GM18517 (cell line): ENCODE data around the gene ANKRD45.
"Not testable (repeated sequence)": the region's sequence is repeated elsewhere in the genome, so short reads cannot be mapped to it uniquely, and the experiment has no call there.

Experiments
- ATAC-seq: cut with Tn5 transposase; IDR thresholded peaks from one replicate; pipeline ENCODE4 v1.9.1; 2021; ENCODE audit warnings: mild to moderate bottlenecking, moderate library complexity; ENCODE audit not compliant: unreplicated experiment

Gene ANKRD45, protein sequence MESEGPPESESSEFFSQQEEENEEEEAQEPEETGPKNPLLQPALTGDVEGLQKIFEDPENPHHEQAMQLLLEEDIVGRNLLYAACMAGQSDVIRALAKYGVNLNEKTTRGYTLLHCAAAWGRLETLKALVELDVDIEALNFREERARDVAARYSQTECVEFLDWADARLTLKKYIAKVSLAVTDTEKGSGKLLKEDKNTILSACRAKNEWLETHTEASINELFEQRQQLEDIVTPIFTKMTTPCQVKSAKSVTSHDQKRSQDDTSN

GRCh38 chr1:173669491-173669941 lies at the start of gene ANKRD45:
ANKRD45 (minus strand) TSS chr1:173669851; CDS start chr1:173659418, 10,433 bp downstream.
- ATAC-seq = no peak

- no peak for ATAC-seq
Observed at GRCh38 chr1:173717238-173717637, 47.6 kb upstream of the ANKRD45 start.

GRCh38 chr1:173715538-173715844 lies 45.8 kb upstream of the ANKRD45 start:
- no peak for ATAC-seq

DNA sequence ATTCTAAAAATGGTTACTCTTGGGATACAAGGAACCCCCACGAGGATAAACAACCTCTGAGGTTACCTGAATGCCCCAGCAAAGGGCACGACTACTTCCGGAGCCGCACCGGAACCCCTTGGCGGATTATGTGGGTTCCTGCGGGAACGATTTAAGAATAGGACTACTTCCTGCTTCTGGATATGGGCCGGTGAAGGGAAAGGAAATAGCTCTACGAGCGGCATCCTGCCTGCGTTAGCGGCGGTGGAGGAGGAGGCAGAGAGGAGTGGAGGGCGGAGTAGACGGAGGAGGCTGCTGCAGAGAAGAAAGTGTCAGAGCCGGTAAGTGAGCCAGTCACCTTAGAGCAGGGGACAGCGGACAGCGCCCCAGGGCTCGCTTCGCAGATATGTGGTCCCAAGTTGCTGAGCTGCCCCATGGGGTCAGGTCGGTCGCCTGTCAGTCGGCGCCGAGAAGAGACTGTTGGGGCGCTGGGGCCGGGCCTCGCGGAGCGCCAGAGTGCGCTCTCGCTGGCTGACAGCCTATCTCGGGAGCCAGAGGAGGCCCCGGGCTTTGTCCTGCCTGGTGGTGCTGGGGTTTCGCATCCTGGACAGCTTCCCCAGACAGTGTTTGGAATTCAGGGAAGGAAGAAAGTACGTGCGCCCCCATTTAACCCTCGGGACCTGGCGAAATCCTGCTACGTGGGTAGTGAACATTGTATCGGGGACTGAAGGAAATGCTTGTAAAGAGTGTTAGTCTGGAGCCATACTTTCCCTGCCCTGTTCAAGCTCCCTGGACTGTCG lies 45.3 kb upstream of the ANKRD45 start, which contains the start of gene KLHL20:
KLHL20 (plus strand) TSS at position 223 of the 779 bp plus-strand sequence. CDS start 1,063 bp downstream, outside the sequence.
- ATAC-seq = peak; percentile 96

GRCh38 chr1:173714441-173714758 lies 44.7 kb upstream of the ANKRD45 start:
- ATAC-seq = no peak

DNA sequence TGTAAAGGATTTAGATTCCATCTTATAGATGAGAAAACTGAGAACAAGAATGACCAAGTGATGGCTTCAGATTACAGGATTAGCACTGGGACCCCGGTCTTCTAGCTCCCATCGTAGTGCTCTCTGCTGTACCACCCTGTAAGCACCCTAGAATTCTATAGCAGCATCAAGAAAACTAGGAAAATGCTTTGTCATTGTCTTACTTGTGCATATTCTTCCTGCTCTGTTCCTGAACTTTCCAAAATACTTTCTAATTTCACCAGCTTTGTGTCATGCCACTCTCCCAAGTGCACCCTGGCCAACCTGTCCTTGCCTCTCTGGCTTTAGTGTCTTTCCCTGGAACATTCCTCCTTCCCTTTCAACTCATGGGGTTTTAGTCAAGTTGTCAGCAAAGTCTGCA lies 39.1 kb upstream of the ANKRD45 start:
- no peak for ATAC-seq

- ATAC-seq = no peak
Observed at GRCh38 chr1:173705117-173705516, 35.5 kb upstream of the ANKRD45 start.

GRCh38 chr1:173702736-173703135 lies 33.1 kb upstream of the ANKRD45 start:
- no peak for ATAC-seq

- ATAC-seq = not testable (repeated sequence)
Observed at GRCh38 chr1:173701299-173701698, 31.6 kb upstream of the ANKRD45 start.

GRCh38 chr1:173693238-173693637 lies 23.6 kb upstream of the ANKRD45 start:
- no peak for ATAC-seq

- no peak for ATAC-seq
Observed at GRCh38 chr1:173688300-173688699, 18.6 kb upstream of the ANKRD45 start.

DNA sequence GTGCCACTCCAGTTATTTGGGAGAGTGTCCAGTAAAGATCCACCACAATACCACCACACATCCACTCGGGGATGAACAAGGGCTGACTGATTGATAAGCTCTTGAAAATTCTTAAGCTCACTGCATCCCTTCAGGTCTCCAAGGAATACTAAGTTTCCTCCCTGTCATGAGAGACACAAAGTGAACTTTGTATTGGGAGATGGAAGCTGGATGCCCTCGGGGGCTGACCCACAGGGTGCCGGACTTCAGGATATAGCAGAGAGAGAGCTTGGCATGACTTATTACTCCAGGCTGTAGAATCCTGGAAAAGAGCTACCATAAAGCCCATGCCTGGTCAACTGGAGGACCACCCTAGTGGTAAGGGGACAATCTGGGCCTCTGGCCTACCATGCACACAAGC lies 15.5 kb upstream of the ANKRD45 start:
- ATAC-seq = not testable (repeated sequence)

- not testable (repeated sequence) for ATAC-seq
Observed at GRCh38 chr1:173683838-173684237, 14.2 kb upstream of the ANKRD45 start.

GRCh38 chr1:173682184-173682583 lies 12.5 kb upstream of the ANKRD45 start:
- no peak for ATAC-seq

- ATAC-seq = not testable (repeated sequence)
Observed at GRCh38 chr1:173680152-173680551, 10.5 kb upstream of the ANKRD45 start.

DNA sequence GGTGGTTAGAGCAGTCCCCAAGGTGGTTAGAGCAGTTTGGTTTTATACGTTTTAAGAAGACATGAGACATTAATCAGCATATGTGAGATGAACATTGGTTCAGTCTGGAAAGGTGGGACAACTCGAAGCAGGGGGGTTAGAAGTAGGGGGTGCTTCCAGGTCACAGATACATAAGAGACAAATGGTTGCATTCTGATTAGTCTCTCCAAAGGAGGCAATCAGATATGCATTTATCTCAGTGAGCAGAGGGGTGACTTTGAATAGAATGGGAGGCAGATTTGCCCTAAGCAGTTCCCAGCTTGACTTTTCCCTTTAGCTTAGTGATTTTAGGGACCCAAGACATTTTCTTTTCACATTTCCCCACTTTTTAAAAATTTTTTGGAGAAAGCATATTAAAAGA lies 4.8 kb upstream of the ANKRD45 start:
- not testable (repeated sequence) for ATAC-seq

GRCh38 chr1:173666646-173667045 lies 3.0 kb downstream of the ANKRD45 start:
- ATAC-seq = no peak

DNA sequence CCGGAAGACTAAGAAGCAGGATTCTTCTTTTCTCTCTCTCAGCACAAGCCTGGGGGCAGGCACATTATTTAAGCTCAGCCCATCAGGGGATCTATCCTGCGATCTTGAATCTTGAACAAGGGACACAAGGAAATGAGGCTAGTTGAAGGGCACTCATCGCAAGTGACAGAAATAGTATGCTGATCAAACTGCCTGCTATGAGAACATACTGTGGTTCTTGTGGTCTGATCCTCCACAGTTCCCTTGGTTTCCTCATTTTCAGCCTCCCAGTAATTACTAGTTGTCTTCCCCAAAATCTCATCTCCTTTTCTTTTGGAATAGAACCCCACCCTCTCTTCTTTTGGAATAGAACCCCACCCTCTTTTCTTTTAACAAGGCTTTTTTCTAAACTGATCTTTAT lies 6.5 kb downstream of the ANKRD45 start:
- ATAC-seq = no peak

DNA sequence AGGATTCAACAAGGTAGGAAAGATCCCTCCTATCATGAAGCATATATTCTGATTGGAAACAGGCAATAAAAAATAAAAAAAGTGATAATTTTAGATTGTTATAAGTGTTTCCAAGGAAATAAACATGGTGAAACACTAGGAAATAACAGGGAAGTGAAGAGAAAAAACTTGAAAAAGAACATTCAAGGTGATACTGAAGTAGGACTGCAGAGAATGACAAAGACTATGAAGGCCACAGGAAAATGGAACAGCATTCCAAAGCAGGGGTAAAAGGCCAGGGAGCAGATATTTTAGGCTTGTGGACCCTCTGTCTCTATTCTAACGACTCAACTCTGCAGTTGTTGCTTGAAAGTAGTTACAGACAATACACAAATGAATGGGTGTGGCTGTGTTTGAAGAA lies 7.9 kb downstream of the ANKRD45 start:
- ATAC-seq = no peak

GRCh38 chr1:173661271-173661670 lies 8.4 kb downstream of the ANKRD45 start:
- ATAC-seq = no peak

GRCh38 chr1:173660306-173660705 lies 9.3 kb downstream of the ANKRD45 start:
- no peak for ATAC-seq

DNA sequence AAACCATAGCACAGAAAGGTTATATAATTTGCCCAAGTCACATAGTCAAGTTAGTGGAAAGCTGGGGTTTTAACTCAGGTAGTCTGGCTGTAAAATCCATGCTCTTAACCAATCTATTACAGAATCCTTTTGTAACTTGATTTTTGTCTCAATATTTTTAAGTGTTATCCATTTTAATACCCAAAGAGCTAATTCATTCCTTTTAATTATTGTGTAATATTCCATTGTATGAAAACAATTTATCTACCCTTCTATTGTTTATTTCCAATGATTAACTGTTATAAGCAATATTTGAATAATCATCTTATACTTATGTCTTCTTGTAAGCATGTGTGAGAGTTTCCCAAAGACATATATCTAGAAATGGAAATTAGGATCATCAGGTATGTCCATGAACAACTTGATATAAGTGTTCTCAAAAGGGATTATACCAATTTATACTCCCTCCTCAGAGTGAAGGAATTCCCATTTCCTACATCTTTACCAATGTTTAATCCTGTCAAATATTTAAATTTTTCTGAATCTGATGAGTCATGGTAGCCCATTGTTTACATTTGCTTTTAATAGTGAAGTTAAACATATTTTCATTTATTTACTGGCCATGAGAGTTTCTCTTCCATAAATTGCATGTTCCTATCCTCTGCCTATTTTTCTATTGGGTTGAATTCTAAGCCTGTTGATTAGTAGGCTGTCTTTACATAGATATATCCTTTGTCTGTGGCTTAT lies 20.6 kb downstream of the ANKRD45 start:
- no peak for ATAC-seq
